IMR-90 (cell line): ENCODE measurements around the gene SIGLEC9. TPM values are rescaled to one million over a fixed set of nuclear protein-coding genes. Genes with fewer than 3 reads are reported as not detected.

ENCODE experiments used
- ATAC-seq: fragments of 200-7000 bp; cut with Tn5 transposase; 2 replicates; pipeline ENCODE4 v1.9.1; 2020; ENCODE audit warnings: low read depth, mild to moderate bottlenecking, moderate library complexity
- BruUV-seq: library from RNA; stranded (reverse); fragments of 400-500 nt; replicated peaks from 2 replicates; lab custom pipeline; 2021; lab: Mats Ljungman, UMichigan
- CTCF ChIA-PET: fragments of 300-600 bp; formaldehyde crosslinking; extraction: SDS; loops from one replicate; lab custom pipeline; 2021; ENCODE audit warnings: antibody characterized with exemption; lab: Yijun Ruan, JAX
- POLR2A ChIA-PET: fragments of 300-600 bp; sonication (Branson Sonifier 250); formaldehyde crosslinking; loops from one replicate; lab custom pipeline; 2022; ENCODE audit warnings: antibody characterized with exemption; ENCODE audit not compliant: unreplicated experiment; lab: Charles Lee
- DNase-seq: peaks from one replicate; pipeline ENCODE4 v3.0.0; 2013
- H2AFZ ChIP-seq: replicated peaks from 2 replicates; pipeline ENCODE3; 2013; ENCODE audit warnings: low read length, mild to moderate bottlenecking; ENCODE audit not compliant: poor library complexity
- H2AK5ac ChIP-seq: 2 replicates; pipeline ENCODE4 v1.6.1; 2013; ENCODE audit warnings: low read depth, low read length, inconsistent platforms
- H2AK9ac ChIP-seq: replicated peaks from 2 replicates; pipeline ENCODE3; 2013; ENCODE audit warnings: mild to moderate bottlenecking, low read depth, low read length, moderate library complexity; ENCODE audit not compliant: poor library complexity
- H2BK120ac ChIP-seq: 2 replicates; pipeline ENCODE4 v1.6.1; 2013; ENCODE audit warnings: low read depth, low read length, inconsistent platforms
- H2BK15ac ChIP-seq: 3 replicates; pipeline ENCODE4 v1.6.1; 2013; ENCODE audit warnings: low read depth, low read length, inconsistent platforms
- H2BK20ac ChIP-seq: 2 replicates; pipeline ENCODE4 v1.6.1; 2013; ENCODE audit warnings: low read depth, mild to moderate bottlenecking, inconsistent platforms, low read length, moderate library complexity
- H2BK5ac ChIP-seq: 2 replicates; pipeline ENCODE4 v1.6.1; 2013; ENCODE audit warnings: mild to moderate bottlenecking, low read depth, low read length, inconsistent platforms; ENCODE audit not compliant: poor library complexity, severe bottlenecking
- H3K14ac ChIP-seq: replicated peaks from 2 replicates; pipeline ENCODE4 v1.6.1; 2013; ENCODE audit warnings: low read depth, low read length, inconsistent platforms
- H3K18ac ChIP-seq: 2 replicates; pipeline ENCODE4 v1.6.1; 2013; ENCODE audit warnings: low read depth, low read length, control low read depth
- H3K23ac ChIP-seq: 2 replicates; pipeline ENCODE4 v1.6.1; 2013; ENCODE audit warnings: low read depth, low read length, inconsistent platforms
- H3K27ac ChIP-seq: 2 replicates; pipeline ENCODE4 v1.5.1; 2013; ENCODE audit warnings: mild to moderate bottlenecking, control low read depth, low read length; ENCODE audit not compliant: insufficient read depth
- H3K27me3 ChIP-seq: 2 replicates; pipeline ENCODE4 v1.6.1; 2013; ENCODE audit warnings: low read length; ENCODE audit not compliant: control insufficient read depth, insufficient read depth
- H3K36me3 ChIP-seq: 2 replicates; pipeline ENCODE4 v1.6.1; 2013; ENCODE audit warnings: low read length, mixed read lengths; ENCODE audit not compliant: control insufficient read depth, insufficient read depth
- H3K4ac ChIP-seq: 2 replicates; pipeline ENCODE4 v1.6.1; 2013; ENCODE audit warnings: low read depth, low read length, inconsistent platforms
- H3K4me1 ChIP-seq: 2 replicates; pipeline ENCODE4 v1.6.1; 2013; ENCODE audit warnings: low read length, mixed read lengths; ENCODE audit not compliant: control insufficient read depth, insufficient read depth
- H3K4me2 ChIP-seq: 2 replicates; pipeline ENCODE4 v1.6.1; 2013; ENCODE audit warnings: low read depth, mild to moderate bottlenecking, control low read depth, low read length, moderate library complexity
- H3K4me3 ChIP-seq: 2 replicates; pipeline ENCODE4 v1.5.1; 2013; ENCODE audit warnings: low read depth, mild to moderate bottlenecking, control low read depth, low read length, moderate library complexity; ENCODE audit not compliant: insufficient read depth
- H3K56ac ChIP-seq: 2 replicates; pipeline ENCODE4 v1.6.1; 2013; ENCODE audit warnings: low read length, inconsistent platforms; ENCODE audit not compliant: insufficient read depth; ENCODE audit errors: extremely low read depth
- H3K79me1 ChIP-seq, 2 experiments: 2 replicates each; pipeline ENCODE4 v1.6.1; 2013; ENCODE audit warnings: low read length in 2 of 2, inconsistent platforms in 1 of 2, low read depth in 1 of 2
- H3K9ac ChIP-seq: 2 replicates; pipeline ENCODE4 v1.6.1; 2013; ENCODE audit warnings: low read depth, low read length, control low read depth
- H3K9me1 ChIP-seq: 2 replicates; pipeline ENCODE4 v1.6.1; 2013; ENCODE audit warnings: low read length, inconsistent platforms; ENCODE audit not compliant: insufficient read depth
- H3K9me3 ChIP-seq: 2 replicates; pipeline ENCODE4 v1.6.1; 2013; ENCODE audit warnings: low read length; ENCODE audit not compliant: control insufficient read depth, insufficient read depth
- H4K20me1 ChIP-seq: 2 replicates; pipeline ENCODE4 v1.6.1; 2013; ENCODE audit warnings: low read length, inconsistent platforms; ENCODE audit not compliant: insufficient read depth
- H4K5ac ChIP-seq: 2 replicates; pipeline ENCODE4 v1.6.1; 2013; ENCODE audit warnings: mild to moderate bottlenecking, low read depth, low read length, control low read depth
- H4K8ac ChIP-seq, 2 experiments: 2 replicates each; pipeline ENCODE4 v1.6.1; 2013; ENCODE audit warnings: low read depth in 2 of 2, low read length in 2 of 2, control low read depth in 1 of 2, inconsistent platforms in 1 of 2
- H4K91ac ChIP-seq: 2 replicates; pipeline ENCODE4 v1.6.1; 2013; ENCODE audit warnings: low read depth, low read length, inconsistent platforms; ENCODE audit not compliant: insufficient read depth
- FOS ChIP-seq: fragments of 150-350 bp; IDR thresholded peaks from 2 replicates; pipeline ENCODE4 v1.6.1; 2016; ENCODE audit warnings: low read depth, low read length
- RAD21 ChIP-seq: IDR thresholded peaks from 2 replicates; pipeline ENCODE4 v1.6.1; 2012; ENCODE audit warnings: low read length, improper control_type of control experiment
- SMC3 ChIP-seq: fragments of 150-350 bp; IDR thresholded peaks from 2 replicates; pipeline ENCODE4 v1.6.1; 2016; ENCODE audit warnings: low read depth, mild to moderate bottlenecking, antibody characterized with exemption, low read length, moderate library complexity
- WGBS, 2 experiments: methylation state at CpG; one replicate each; pipeline versions ENCODE4 v1.1.5 to v1.1.7; 2013; ENCODE audit warnings: missing lambda C conversion rate in 2 of 2; ENCODE audit not compliant: insufficient read length in 1 of 2; ENCODE audit errors: extremely low coverage in 2 of 2; 5-methylcytosine and 5-hydroxymethylcytosine counted together
- dilution Hi-C: fragments of 300-500 bp; cut with HindIII; formaldehyde crosslinking; loops from one replicate; pipeline ENCODE4 v1.14.3; 2018; ENCODE audit warnings: low sequenced_read_pairs; ENCODE audit not compliant: unreplicated experiment
- in situ Hi-C: fragments of 300-500 bp; cut with MboI; formaldehyde crosslinking; loops from 3 replicates; pipeline ENCODE4 v1.14.3; 2019; ENCODE audit warnings: low sequenced_read_pairs, inconsistent platforms, mixed read lengths
- intact Hi-C: fragments of 100-400 bp; cut with micrococcal nuclease; formaldehyde crosslinking; loops from 2 replicates; pipeline ENCODE4 v1.10.0; 2022
- polyA plus RNA-seq, 3 experiments: library from polyadenylated mRNA; depleted of rRNA; stranded (reverse); fragments of >200 nt; gene quantifications; 2 replicates each; pipeline ENCODE4 v1.2.3, GENCODE V29; 2012; ENCODE audit warnings: low replicate concordance in 1 of 3
- total RNA-seq: library from RNA; depleted of rRNA; stranded (reverse); fragments of >200 nt; gene quantifications from 2 replicates; pipeline ENCODE4 v1.2.3, GENCODE V29; 2012
- TF ChIP-seq, protein P1 (sequence below): conservative IDR thresholded peaks from 2 replicates; pipeline ENCODE4 v1.5.1; 2012; ENCODE audit warnings: mild to moderate bottlenecking, low read depth, low read length, improper control_type of control experiment

Gene SIGLEC9
- total and polyA plus RNA-seq, 2 of the 4 experiments (the other 2 are of a cell fraction): 0.03 TPM; not detected in 1

- H3K14ac ChIP-seq: no peak overlapping the region
- DNase-seq (peak; percentile 62), ATAC-seq (peak; percentile 54)
- CTCF ChIA-PET: no interaction called here
- no peaks in the 10 kb centered on the region; the same call in 1 of the 2 replicates for H3K9me1 ChIP-seq
- H3K9me3 ChIP-seq: no peaks in the 10 kb centered on the region
- no peak overlapping the region for H2BK20ac ChIP-seq
- H3K56ac ChIP-seq: no peak overlapping the region
- H3K4ac ChIP-seq: no peak overlapping the region
- no peak overlapping the region for H3K27ac ChIP-seq
- H2BK15ac ChIP-seq: no peak overlapping the region
- H3K27me3 ChIP-seq: no peaks in the 10 kb centered on the region
- H3K23ac ChIP-seq: no peak overlapping the region
- no peak overlapping the region for H2BK5ac ChIP-seq
- peaks cover 23% of the 10 kb centered on the region for H4K20me1 ChIP-seq
- dilution Hi-C loops: no loop called here
- H3K4me1 ChIP-seq: peaks cover 3% of the 10 kb centered on the region; the same call in 1 of the 2 replicates
- in situ Hi-C loops: no loop called here
- no peak overlapping the region for H3K4me3 ChIP-seq
- H3K79me1 ChIP-seq: peaks cover under 1 to 30% of the 10 kb centered on the region in 2 experiments; a peak in 3 of 4 replicates
- peak overlapping the region; percentile 65 for H2AK9ac ChIP-seq
- BruUV-seq: no TSS peak
- TF ChIP-seq, protein P1, sequence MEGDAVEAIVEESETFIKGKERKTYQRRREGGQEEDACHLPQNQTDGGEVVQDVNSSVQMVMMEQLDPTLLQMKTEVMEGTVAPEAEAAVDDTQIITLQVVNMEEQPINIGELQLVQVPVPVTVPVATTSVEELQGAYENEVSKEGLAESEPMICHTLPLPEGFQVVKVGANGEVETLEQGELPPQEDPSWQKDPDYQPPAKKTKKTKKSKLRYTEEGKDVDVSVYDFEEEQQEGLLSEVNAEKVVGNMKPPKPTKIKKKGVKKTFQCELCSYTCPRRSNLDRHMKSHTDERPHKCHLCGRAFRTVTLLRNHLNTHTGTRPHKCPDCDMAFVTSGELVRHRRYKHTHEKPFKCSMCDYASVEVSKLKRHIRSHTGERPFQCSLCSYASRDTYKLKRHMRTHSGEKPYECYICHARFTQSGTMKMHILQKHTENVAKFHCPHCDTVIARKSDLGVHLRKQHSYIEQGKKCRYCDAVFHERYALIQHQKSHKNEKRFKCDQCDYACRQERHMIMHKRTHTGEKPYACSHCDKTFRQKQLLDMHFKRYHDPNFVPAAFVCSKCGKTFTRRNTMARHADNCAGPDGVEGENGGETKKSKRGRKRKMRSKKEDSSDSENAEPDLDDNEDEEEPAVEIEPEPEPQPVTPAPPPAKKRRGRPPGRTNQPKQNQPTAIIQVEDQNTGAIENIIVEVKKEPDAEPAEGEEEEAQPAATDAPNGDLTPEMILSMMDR: peak; percentile 55
- TF ChIP-seq RAD21: peak; percentile 41
- peak; percentile 18; the same call in 1 of the 2 replicates for TF ChIP-seq SMC3
- no peak for TF ChIP-seq FOS
- H4K91ac ChIP-seq: no peak overlapping the region
- H3K18ac ChIP-seq: no peak overlapping the region
- no peak overlapping the region for H2AK5ac ChIP-seq
- intact Hi-C loops: loop anchor here (5.0 kb wide), 1 partner anchor 165 kb away; no protein-coding TSS in a partner anchor
- WGBS, 2 experiments: no CpG with 5 or more reads among the region's 8 CpGs
- H2AFZ ChIP-seq: peak overlapping the region; percentile 39
- POLR2A ChIA-PET: no interaction called here
- no peak overlapping the region for H3K4me2 ChIP-seq
- no peak overlapping the region for H4K8ac ChIP-seq
- no peak overlapping the region for H2BK120ac ChIP-seq
- H3K9ac ChIP-seq: no peak overlapping the region
- no peak overlapping the region for H4K5ac ChIP-seq
- peaks cover 13% of the 10 kb centered on the region for H3K36me3 ChIP-seq
These were observed 27.5 kb upstream of the SIGLEC9 start for GRCh38 chr19:51097166-51097738.
